GM12864 (cell line): Measurements from ENCODE around the gene TRPC3.

ENCODE experiments used
- DNase-seq: peaks from one replicate; pipeline ENCODE4 v3.0.0-alpha.2; 2011; ENCODE audit warnings: low read depth
- H3K4me3 ChIP-seq: 2 replicates; pipeline ENCODE4 v1.5.1; 2011; ENCODE audit warnings: mild to moderate bottlenecking, low read depth, low read length, control low read depth
- TF ChIP-seq, protein P1 (sequence below): IDR thresholded peaks from 2 replicates; pipeline ENCODE4 v1.5.1; 2011; ENCODE audit warnings: low read depth, mild to moderate bottlenecking, moderate library complexity, low read length, control low read depth, inconsistent platforms; ENCODE audit errors: missing control alignments

TRPC3 gene

DNA sequence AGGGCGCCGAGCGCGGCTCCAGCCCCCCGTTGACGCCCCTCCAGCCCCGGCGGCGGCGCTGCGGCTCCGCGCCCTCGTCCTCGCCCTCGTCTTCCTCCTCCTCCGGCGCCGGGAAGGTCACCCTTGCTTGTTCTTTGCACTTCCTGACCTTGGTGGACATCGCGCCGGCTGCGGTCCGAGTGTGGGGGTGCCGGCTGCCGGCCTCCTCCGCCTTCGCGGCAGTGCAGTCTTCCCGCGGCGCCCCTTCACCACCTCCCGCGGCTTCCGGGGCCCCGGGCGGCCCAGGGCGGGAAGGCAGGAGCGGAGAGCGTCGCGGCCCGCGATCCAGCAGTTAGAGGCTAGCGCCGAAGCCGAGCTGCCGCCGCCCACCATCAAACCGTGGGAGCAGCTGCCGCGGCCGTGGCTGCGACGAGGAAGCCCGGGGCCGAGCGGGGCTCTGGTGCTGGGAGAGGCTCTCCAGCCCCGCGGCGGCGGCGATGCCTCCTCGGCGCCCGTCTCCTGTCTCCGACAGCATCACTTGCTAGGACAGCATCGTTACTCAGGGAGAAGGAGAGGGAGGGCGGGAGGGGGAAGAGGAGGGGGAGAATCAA lies at the start of gene TRPC3:
Gene TRPC3, minus strand, starts transcription at position 540 of the 590 bp plus-strand sequence. Its CDS starts 380 bp downstream, at position 160.
- peak within 1 kb of the TSS; percentile 54 for H3K4me3 ChIP-seq
- TF ChIP-seq, protein P1, sequence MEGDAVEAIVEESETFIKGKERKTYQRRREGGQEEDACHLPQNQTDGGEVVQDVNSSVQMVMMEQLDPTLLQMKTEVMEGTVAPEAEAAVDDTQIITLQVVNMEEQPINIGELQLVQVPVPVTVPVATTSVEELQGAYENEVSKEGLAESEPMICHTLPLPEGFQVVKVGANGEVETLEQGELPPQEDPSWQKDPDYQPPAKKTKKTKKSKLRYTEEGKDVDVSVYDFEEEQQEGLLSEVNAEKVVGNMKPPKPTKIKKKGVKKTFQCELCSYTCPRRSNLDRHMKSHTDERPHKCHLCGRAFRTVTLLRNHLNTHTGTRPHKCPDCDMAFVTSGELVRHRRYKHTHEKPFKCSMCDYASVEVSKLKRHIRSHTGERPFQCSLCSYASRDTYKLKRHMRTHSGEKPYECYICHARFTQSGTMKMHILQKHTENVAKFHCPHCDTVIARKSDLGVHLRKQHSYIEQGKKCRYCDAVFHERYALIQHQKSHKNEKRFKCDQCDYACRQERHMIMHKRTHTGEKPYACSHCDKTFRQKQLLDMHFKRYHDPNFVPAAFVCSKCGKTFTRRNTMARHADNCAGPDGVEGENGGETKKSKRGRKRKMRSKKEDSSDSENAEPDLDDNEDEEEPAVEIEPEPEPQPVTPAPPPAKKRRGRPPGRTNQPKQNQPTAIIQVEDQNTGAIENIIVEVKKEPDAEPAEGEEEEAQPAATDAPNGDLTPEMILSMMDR, result no peak
- no peak for DNase-seq

DNA sequence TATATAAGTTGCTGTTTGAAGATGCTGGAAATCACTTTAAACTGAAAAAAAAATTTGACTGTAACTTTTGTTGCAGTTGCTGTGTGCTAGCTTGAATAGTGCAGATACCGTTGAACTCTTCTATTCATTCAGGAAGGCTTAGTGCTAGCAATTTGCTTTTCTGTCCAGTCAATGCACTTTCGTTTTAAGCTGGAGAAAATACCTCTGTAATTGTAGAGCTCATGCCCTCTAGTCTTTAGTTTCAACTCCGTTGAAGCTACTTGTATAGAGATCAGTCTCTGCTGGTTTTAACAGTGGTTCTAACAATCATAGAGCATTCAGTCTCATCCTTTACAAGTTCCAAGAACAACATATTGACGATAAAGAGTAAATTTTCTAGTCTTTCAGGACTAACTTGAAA lies 49.0 kb upstream of the TRPC3 start:
- H3K4me3 ChIP-seq, result no peak overlapping the region
- TF ChIP-seq, protein P1, result no peak
- no peak for DNase-seq

DNA sequence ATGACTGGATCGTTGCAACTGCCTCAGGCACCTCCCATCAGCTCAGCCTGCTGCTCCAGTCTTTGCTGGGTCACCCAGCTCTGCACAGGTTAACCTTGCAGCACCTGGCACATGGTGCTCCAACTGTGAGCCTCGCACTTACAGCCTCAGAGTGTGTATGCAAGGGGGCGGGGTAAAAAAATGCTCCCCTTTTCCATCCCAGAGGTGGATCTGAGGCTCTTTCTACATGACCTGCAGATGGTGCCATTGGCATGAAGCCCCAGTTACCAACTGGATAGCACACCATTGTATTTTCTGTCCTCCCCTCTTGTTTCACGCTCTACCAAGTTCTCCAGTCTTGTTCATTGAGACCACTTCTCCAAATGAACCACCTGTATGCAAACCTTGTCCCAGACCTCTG lies 46.2 kb upstream of the TRPC3 start:
- DNase-seq, result no peak
- TF ChIP-seq, protein P1, result no peak
- no peak overlapping the region for H3K4me3 ChIP-seq

DNA sequence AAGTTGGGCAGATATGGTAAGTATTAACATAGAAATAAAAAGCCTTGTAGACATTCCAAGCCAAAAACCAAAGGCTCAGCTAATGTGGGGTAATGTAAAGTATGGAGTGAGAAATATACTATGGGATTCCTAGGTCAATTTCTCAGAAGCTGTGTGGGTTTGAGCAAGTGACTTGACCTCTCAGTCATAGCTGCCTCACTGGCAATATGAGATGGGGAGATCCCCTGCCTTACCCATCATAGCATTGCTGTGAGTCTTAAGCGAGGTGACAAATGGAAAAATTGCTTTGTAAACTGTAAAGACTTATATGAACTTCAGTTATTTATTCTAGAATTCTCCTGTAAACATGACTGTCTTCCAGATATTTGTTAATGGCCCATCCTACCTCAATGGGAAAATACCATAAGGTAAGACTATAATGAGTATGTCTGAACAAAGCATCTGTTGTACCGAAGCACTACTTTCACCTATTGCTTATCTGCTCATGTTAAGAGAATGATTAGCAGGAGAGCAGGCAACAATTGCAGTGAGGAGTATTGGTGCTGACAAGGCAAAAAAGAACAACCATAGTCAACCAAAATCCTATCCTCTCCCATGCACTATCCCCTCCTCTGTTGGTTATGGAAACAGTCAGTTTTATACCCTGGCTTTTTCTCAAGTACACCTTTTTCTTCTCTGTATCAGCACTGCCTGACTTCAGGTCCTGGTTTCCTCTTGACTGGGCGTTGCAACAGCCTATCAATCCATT lies 44.1 kb upstream of the TRPC3 start:
- no peak for DNase-seq
- TF ChIP-seq, protein P1, result no peak
- H3K4me3 ChIP-seq, result no peak overlapping the region

DNA sequence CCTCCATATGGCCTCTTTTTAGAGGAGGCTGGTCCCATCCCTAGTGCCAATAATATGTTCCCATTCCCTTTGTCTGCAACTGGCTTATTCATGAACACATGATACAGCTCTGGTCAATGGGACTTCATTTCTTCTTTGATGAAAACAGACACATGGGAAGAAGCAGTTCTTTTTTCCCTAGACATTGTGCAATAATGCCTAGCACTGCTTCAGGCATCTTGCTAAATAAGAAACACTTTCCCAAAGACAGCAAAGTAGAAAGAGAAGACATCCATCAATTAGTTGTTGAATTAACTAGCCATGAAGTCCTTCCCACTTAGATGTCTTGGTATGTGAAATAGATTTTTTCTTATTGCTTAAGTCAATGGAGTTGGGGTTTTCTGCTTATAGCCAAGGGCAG lies 40.1 kb upstream of the TRPC3 start:
- DNase-seq, result no peak
- H3K4me3 ChIP-seq, result no peak overlapping the region
- TF ChIP-seq, protein P1, result no peak

DNA sequence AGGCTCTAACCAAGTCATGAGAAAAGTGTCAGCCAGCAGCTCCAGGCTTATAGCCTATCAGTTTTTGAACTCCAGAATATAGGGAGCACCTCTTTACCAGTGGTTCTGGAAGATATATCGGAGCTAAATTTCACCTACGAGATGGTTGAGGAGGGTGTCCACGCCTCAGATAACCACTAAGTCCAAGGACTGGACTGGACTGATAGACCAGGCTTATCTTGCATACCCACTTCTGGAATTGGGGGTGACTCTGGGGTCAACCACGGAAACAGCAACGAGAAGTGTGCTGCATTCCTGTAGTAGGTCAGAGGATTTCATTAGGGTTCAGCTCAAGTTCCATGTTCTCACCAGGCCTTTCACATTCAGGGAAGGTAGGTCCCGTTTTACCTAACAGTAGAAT lies 38.6 kb upstream of the TRPC3 start:
- DNase-seq, result no peak
- H3K4me3 ChIP-seq, result no peak overlapping the region
- TF ChIP-seq, protein P1, result no peak
